SHP77 treated with DMSO at 0.1 percent for 48 hours (cell line): ENCODE data around the gene APOA1.

Experiments
- DNase-seq: peaks from one replicate; lab custom pipeline; 2025; lab: John Stamatoyannopoulos, UW

The APOA1 gene

DNA sequence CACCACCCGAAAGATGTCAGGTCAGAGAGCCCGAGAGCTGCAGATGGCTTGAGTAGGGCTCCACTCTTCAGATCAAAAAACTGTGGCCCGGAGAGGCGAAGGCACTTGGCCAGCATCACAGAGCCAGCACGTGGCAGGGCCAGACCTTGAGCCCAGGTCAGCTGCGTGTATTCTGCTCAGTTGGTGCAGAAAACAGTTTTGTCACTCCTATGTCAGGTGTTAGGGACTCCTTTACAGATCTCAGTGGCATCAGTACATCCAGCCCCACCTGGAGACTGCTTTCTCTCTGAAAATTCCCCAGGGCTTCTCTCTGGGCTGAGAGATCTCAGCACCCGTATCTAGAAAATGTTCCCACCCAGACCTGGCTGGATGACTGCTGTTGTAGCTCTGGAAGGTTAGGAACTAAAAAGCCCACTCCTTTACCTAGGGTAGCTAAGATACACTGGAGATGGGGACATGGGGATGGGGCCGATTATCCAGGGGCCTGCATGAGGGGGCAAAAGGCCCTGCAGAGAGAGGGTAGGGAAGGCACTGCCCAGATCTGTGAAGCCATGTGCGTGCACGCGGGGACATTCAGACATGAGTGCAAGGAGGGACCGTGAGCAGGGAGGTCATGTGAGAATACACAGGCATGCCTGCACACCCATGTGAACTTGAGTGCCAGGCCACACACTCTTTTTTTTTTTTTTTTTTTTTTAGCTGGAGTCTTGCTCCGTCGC, 3.4 kb downstream of the APOA1 start:
- no peak for DNase-seq

DNA sequence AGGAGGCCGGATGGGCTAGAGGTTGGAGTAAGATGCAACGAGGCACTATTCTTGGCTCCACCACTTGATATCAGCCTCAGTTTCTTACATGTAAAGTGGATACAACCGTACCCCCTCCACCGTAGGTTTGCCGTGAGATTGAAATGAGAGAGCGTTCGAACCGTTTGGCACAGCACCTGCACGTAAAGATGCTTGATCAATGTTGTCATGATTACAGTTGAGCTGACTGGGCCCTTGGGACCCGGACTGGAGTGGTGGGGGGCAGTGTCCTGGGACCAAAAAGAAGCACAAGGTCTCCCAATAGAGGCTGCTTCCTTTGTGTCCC, 4.0 kb downstream of the APOA1 start:
- DNase-seq, result no peak

DNA sequence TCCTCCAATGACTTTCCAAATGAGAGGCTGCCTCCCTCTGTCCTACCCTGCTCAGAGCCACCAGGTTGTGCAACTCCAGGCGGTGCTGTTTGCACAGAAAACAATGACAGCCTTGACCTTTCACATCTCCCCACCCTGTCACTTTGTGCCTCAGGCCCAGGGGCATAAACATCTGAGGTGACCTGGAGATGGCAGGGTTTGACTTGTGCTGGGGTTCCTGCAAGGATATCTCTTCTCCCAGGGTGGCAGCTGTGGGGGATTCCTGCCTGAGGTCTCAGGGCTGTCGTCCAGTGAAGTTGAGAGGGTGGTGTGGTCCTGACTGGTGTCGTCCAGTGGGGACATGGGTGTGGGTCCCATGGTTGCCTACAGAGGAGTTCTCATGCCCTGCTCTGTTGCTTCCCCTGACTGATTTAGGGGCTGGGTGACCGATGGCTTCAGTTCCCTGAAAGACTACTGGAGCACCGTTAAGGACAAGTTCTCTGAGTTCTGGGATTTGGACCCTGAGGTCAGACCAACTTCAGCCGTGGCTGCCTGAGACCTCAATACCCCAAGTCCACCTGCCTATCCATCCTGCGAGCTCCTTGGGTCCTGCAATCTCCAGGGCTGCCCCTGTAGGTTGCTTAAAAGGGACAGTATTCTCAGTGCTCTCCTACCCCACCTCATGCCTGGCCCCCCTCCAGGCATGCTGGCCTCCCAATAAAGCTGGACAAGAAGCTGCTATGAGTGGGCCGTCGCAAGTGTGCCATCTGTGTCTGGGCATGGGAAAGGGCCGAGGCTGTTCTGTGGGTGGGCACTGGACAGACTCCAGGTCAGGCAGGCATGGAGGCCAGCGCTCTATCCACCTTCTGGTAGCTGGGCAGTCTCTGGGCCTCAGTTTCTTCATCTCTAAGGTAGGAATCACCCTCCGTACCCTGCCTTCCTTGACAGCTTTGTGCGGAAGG, 4.8 kb downstream of the APOA1 start:
- DNase-seq, result no peak

DNA sequence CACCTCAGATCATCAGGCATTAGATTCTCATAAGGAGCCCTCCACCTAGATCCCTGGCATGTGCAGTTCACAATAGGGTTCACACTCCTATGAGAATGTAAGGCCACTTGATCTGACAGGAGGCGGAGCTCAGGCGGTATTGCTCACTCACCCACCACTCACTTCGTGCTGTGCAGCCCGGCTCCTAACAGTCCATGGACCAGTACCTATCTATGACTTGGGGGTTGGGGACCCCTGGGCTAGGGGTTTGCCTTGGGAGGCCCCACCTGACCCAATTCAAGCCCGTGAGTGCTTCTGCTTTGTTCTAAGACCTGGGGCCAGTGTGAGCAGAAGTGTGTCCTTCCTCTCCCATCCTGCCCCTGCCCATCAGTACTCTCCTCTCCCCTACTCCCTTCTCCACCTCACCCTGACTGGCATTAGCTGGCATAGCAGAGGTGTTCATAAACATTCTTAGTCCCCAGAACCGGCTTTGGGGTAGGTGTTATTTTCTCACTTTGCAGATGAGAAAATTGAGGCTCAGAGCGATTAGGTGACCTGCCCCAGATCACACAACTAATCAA, 5.6 kb downstream of the APOA1 start:
- DNase-seq, result no peak

DNA sequence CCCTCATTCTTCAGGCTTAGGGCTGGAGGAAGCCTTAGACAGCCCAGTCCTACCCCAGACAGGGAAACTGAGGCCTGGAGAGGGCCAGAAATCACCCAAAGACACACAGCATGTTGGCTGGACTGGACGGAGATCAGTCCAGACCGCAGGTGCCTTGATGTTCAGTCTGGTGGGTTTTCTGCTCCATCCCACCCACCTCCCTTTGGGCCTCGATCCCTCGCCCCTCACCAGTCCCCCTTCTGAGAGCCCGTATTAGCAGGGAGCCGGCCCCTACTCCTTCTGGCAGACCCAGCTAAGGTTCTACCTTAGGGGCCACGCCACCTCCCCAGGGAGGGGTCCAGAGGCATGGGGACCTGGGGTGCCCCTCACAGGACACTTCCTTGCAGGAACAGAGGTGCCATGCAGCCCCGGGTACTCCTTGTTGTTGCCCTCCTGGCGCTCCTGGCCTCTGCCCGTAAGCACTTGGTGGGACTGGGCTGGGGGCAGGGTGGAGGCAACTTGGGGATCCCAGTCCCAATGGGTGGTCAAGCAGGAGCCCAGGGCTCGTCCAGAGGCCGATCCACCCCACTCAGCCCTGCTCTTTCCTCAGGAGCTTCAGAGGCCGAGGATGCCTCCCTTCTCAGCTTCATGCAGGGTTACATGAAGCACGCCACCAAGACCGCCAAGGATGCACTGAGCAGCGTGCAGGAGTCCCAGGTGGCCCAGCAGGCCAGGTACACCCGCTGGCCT, 7.1 kb downstream of the APOA1 start:
- no peak for DNase-seq

DNA sequence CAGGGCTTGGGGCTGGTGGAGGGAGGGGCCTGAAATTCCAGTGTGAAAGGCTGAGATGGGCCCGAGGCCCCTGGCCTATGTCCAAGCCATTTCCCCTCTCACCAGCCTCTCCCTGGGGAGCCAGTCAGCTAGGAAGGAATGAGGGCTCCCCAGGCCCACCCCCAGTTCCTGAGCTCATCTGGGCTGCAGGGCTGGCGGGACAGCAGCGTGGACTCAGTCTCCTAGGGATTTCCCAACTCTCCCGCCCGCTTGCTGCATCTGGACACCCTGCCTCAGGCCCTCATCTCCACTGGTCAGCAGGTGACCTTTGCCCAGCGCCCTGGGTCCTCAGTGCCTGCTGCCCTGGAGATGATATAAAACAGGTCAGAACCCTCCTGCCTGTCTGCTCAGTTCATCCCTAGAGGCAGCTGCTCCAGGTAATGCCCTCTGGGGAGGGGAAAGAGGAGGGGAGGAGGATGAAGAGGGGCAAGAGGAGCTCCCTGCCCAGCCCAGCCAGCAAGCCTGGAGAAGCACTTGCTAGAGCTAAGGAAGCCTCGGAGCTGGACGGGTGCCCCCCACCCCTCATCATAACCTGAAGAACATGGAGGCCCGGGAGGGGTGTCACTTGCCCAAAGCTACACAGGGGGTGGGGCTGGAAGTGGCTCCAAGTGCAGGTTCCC, 7.8 kb downstream of the APOA1 start, which contains the start of gene APOC3:
Gene APOC3, plus strand, starts transcription at position 383 of the 659 bp plus-strand sequence. CDS start 676 bp downstream, outside the sequence.
- DNase-seq, result no peak

DNA sequence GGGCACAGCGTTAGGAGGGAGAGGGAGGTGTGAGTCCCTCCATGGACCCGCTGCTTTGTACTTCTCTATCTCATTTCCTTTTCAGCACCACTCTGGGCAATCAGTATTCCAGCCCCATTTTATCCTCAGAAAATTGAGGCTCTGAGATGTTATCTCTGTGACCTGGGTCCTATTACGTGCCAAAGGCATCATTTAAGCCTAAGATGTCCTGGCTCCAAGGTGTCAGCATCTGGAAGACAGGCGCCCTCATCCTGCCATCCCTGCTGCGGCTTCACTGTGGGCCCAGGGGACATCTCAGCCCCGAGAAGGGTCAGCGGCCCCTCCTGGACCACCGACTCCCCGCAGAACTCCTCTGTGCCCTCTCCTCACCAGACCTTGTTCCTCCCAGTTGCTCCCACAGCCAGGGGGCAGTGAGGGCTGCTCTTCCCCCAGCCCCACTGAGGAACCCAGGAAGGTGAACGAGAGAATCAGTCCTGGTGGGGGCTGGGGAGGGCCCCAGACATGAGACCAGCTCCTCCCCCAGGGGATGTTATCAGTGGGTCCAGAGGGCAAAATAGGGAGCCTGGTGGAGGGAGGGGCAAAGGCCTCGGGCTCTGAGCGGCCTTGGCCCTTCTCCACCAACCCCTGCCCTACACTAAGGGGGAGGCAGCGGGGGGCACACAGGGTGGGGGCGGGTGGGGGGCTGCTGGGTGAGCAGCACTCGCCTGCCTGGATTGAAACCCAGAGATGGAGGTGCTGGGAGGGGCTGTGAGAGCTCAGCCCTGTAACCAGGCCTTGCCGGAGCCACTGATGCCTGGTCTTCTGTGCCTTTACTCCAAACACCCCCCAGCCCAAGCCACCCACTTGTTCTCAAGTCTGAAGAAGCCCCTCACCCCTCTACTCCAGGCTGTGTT, 8.5 kb downstream of the APOA1 start:
- DNase-seq, result no peak

DNA sequence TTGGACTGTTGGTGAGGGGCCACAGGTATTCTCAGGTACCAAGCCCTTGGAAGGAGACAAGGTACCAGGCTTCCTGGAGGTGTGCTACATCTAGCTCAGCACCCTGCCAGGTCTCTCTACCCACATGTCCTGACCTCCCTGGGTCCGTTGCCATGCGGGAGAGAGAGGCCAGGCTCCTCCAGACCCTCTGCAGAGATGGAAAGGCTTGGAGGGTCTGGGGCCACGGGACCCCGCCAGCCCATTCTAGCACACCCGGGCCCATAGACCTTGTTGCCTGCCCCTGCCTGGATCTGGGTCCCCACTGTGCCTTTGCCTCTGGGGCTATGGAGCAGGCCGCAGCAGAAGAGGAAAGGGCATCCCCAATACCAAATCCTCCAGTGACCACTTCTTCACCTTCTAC, 10.0 kb downstream of the APOA1 start:
- DNase-seq, result no peak

DNA sequence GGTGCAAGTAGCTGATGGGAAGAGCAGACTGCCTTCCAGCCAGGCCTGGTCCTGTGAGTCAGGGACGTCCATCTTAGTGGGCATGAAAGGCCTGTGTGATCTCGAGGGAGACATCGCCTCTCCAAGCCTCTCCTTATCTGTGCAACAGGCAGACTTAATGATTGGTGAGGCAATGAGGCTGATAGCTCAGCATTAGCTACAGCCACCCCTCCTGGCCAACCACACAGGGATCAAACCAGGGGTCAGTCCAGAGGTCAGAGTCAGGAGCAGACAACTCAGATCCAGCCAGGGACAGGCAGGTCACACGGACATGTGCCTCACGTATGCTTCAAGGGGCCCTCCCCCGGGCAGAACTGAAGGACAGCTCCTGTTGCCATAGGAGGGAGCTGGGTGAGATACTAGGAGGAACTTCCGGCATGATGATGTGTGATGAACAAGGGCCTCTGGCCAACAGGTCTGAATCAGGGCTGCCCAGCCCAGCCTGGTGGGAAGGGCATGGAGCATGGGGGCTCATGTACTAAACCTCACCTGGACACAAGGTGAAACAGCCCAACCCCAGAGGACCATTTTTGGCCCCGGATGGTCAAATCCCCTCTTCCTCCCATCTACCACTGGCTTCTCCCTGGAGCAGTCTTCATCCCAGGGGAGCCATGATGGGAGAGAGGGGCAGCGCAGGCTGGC, 10.5 kb downstream of the APOA1 start:
- no peak for DNase-seq

DNA sequence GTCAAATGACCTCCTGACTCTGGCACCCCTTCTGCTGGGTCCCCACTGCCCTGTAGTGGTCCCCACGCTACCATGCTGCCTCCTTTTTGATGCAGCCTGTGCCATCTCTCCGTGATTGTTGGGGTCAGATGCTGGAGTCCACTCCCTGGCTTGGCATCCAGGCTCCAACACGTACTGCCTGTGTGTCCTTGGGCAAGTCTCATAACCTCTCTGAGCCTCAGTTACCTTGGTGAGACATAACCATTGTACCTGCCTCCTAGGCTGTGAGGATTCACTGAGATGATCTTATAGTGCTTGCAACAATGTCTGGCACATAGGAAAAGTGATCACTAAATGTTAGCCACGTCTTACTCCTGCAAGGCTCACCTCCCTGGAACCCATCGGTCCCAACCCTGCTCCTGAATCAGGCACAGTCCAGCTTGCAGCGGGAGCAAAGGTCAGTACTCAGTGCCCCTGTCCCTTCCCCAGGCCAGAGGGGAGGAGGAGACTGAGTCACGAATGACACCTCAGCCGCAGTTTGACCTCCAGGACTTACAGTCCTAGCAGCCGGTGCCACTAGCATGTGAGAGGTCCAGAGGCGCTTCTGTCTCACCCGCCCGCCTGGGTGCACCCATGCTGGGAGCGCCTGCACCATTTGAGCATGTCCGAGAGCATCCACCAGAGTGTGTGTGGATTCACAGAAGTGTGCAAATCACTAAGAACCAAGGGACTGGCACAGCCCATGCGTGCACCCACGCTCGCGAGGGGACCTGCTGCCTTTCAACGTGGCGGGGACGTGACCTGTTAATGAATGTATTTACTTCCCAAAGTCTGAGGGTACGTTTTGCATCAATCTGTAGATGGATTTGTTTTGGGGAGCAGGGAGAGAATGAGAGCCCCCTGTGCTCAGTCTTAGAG, 11.3 kb downstream of the APOA1 start:
- no peak for DNase-seq

DNA sequence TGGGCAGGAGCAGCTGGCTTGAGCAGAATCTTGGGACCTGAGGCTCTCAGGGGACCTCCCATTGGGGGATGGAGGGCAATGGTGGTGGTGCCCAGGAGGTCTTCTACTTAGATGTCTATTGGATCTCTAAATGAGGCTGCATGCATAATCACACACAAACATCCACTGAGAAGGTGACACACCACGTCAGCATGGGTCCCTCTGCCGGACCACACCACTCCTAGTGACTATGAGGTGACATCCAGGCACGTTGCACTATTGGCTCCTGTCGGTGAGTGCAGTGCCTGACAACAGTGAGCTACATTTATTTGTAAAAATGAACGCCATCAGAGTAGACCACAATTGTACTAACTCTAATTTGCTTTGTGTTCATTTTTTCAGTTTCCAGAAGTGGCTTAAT, 12.0 kb downstream of the APOA1 start:
- no peak for DNase-seq

DNA sequence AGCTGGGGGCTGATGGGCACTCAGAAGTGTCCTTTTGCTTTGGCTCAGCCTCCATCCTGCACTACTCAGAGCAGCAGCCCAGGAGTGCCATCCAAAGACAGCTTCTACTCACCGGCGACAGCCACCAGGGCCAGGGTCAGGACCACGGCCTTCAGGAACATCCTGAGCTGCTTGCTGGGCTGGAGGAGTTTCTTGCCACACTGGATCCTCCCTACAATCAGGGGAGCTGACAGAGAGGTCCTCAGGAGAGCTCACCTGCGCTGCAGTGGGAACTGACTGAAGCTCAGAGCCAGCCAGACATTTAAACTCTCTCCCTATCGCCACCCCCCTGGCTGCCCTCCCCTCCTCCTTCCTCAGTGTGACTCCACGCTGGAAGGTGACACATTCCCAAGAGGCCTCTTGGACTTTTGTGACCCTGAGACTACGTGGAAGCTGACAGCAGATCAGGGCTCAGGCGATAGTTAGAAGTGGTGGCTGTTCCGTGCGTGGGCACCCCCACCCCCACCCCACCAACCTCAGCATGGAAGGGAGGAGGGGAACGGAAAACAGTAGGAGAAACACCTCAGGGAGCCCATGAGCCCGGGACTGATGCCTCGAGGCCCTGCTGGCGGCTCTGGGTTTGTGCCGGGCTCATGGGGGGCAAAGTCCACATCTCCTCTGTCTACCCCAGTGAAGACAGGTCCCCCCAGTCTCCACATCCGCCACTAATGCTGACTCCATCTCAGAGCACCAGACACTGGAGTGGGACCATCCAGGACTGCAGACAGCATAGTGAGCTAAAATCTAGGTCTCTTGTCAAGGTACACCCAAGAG, 14.2 kb downstream of the APOA1 start, which contains the start of gene APOA4:
Gene APOA4, minus strand, starts transcription at position 274 of the 813 bp plus-strand sequence. Its CDS starts 113 bp downstream, at position 161.
- no peak for DNase-seq

DNA sequence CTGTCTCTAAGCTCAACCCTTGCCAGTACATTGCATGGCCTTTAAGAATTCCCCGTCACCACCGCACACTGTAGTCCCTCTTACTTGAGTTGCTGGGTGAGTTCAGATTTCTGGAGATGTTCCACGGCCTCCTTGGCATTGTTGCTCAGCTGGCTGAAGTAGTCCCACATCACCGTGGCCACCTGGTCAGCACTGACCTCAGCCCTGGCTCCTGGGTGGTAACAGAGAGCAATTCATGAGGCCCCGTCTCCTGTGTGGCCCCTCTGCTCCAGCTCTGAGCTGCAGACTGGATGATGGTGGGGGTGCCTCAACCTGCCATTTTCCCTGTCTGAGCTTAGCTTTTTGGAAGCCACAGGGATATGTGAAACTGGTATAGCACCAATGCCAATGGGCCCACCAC, 14.8 kb downstream of the APOA1 start:
- no peak for DNase-seq

DNA sequence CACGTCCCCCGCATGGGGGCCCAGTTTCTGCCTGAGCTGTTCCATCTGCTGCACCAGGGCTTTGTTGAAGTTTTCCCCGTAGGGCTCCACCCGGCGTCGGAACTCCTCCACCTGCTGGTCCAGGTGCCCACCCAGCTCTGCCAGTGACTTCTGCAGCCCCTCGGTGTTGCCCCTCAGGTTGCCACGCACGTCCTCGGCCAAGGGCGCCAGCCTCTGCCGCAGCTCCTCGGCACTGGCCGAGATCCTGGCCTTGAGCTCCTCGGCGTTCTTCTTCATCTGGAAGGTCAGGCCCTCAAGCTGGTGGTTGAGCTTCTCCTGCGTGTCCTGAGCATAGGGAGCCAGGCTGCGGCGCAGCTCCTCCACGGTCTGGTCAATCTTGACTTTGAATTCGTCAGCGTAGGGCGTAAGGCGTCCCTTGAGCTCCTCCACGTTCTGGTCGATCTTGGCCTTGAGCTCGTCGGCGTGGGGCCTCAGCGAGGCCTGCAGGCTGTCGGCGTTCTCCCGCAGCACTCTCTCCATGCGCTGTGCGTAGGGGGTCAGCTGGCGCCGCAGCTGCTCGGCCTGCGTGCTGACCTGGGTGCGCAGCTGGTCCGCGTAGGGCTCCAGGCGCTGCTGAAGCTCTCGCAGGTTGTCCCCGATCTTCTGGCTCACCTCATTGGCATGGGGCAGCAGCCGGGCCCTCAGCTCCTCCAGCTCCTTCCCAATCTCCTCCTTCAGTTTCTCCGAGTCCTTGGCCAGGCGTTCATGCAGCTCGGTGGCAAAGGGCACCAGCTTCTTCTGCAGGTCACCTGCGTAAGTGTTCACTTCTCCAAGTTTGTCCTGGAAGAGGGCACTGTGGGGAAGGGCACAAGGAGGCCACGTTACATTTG, 16.1 kb downstream of the APOA1 start:
- no peak for DNase-seq

DNA sequence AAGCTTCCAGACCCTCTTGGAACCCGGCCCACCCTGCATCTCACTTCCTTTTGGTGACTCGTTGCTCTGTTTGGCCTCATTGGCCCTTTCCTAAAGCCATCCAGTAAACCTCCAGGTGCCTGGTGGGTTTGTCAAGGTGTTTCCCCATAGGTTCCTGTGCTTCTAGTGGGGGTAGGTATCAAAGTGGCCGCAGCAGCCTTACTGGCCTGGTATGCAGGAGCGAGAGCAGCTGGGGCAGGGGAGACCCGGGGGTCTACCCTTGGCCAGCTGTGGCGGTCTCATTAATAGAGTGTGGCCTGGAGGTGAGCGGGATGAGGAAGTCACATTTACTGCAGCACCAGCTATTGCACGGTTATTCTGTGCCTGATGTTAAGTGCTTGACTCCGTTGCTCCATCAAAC, 18.4 kb downstream of the APOA1 start:
- DNase-seq, result no peak

DNA sequence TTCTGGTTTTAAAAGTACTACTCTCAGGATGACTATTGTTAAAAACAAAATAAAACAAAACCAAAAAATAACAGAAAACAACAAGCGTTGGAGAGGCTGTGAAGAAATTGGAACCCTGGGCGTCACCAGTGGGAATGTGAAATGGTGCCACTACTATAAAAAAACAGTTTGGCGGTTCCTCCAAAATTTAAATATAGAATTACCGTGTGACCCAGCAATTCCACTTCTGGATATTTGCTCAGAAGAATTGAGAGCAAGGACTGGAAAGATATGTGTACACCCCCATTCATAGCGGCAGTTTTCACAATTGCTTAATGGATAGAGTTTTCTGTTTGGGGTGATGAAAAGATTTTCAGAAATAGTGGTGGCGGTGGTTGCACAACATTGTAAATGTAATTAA, 22.9 kb downstream of the APOA1 start:
- no peak for DNase-seq
